Cortex of kidney (tissue), 1 donor: ENCODE data around the gene MAMDC4.

Source experiments
- DNase-seq: peaks from one replicate; lab custom pipeline; 2025; lab: John Stamatoyannopoulos, UW

MAMDC4 gene

DNA sequence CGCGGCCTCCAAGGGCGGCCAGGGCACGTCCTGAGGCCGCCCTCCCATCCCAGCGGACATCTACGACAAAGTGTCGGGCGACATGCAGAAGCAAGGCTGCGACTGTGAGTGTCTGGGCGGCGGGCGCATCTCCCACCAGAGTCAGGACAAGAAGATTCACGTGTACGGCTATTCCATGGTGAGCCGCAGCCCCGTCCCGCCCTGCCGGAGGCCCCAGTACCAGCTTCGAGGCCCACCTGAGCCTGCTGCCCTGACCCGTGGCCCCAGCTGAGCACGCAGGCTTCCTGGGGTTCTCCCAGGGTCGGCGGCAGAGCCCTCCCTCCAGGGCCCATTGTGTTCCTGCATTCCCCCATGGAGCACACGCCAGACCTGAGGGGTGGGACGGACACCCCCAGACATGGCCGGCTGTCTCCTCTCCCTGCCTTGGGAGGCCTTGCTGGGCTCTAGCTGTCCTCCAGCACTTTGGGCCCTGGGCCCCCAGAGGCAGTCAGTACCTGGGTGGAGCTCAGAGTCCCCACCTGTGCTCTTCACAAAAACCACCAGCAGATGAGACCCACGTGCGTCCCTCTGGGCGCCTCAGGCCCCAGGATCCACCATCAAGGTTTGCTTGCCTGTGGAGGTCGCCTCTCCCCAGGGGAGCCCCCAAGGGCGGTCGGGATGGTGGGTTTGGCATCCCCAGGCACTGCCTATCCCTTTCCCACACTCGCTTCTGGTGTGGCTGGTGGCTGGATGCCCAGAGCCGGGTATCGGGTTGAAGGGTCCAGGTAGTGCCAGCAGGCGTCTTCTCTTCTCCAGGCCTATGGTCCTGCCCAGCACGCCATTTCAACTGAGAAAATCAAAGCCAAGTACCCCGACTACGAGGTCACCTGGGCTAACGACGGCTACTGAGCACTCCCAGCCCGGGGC lies 1.9 kb upstream of the MAMDC4 start:
- no peak for DNase-seq

DNA sequence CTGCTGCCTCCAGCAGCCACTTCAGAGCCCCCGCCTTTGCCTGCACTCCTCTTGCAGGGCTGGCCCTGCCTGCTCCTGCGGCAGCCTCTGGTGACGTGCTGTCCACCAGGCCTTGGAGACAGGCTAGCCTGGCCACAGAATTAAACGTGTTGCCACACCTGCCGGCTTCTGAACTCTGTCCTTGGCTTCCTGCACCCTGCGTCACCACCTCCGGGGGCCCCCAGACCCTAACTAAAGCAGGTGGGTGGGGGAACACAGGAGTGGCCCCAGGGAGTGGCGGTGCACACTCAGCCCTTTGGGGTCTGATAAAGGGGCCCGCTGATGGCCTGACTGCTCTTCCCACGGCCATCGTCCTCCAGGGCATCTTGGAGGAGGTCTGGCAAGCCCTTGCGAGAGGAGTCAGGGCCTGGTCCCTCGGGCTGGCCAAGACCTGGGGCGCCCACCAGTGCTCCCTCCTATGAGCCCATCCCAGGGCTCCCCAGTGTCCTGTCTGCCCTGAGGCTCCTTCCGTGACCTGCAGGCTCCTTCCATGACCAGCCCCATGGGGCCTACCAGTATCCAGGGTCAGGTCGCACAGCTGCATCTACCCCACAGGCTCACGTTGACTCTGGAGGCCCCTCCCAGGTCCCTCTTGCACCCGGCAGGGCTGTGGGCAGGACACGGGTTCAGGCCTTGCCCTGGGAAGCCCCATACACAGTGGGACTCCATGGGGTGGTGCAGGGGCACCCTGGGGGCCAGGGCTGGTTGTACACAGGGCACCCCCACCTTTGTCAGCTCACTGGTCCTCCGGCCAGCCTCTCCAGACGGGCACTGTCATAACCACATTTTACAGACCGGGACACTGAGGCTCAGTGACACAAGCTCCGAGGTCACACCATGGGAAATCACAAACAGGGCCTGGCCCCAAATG lies 1.0 kb upstream of the MAMDC4 start:
- DNase-seq, result no peak

DNA sequence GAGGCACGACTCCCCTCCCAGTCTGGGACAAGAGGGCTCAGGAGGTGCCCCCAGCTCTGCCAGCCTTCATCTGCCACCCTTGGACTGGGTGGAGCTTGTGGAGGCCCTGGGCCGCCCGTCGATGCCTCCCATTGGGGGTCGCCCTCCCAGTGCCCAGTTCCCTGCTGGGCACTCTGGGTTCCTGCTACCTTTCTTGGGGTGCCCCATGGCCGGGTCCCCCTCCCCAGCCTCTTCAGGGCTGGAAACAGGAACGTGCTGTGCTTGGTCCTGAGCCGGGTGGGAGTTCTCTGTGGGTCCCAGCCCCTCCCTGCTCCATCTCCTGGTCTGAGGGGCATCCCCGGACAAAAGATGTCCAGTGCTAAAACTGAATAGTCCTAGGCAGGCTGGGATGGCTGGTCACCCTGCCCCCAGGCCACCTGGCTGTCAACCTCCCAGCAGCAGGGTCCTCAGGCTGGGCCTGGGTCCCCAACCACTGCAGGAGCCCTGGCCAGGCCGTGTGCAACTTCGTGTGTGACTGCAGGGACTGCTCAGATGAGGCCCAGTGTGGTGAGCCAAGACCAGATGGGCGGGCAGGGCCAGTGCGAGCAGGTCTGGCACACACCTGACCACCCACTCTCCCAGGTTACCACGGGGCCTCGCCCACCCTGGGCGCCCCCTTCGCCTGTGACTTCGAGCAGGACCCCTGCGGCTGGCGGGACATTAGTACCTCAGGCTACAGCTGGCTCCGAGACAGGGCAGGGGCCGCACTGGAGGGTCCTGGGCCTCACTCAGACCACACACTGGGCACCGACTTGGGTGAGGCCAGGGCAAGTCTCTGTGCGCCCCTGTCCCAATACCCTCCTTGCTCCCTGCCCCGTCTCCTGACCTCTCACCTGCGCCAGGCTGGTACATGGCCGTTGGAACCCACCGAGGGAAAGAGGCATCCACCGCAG lies 784 bp downstream of the MAMDC4 start:
- no peak for DNase-seq

DNA sequence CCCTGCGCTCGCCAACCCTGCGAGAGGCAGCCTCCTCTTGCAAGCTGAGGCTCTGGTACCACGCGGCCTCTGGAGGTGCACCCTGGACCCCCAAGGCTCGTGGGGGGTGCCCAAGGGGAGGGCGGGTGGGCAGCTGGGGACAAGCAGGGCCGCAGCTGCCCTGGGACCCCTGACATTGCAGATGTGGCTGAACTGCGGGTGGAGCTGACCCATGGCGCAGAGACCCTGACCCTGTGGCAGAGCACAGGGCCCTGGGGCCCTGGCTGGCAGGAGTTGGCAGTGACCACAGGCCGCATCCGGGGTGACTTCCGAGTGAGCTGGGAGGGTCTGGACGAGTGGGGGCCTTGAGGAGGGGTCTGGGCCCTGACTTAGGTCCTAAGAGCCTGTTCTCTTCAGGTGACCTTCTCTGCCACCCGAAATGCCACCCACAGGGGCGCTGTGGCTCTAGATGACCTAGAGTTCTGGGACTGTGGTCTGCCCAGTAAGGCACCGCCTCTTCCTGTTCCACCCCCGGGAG lies 1.5 kb downstream of the MAMDC4 start:
- no peak for DNase-seq

DNA sequence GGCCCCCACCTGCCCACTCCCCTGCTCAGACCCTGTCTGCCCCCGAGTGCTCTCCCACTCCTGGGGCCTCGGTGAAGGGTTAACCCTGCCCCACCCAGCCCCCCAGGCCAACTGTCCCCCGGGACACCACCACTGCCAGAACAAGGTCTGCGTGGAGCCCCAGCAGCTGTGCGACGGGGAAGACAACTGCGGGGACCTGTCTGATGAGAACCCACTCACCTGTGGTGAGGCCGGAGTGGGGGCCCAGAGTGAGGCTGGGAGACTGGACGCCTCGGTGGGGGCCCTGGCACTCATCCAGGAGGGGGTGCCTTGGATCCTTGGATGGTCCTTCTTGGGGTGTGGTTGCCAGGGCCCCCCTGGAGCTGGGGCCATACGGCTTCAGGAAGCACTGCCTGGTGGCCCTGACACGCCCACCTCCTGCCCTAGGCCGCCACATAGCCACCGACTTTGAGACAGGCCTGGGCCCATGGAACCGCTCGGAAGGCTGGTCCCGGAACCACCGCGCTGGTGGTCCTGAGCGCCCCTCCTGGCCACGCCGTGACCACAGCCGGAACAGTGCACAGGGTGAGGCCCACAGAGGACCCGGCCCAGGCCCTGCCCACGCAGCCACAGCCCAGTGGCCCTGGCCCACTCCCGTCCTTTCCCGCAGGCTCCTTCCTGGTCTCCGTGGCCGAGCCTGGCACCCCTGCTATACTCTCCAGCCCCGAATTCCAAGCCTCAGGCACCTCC lies 2.1 kb downstream of the MAMDC4 start:
- DNase-seq, result no peak

DNA sequence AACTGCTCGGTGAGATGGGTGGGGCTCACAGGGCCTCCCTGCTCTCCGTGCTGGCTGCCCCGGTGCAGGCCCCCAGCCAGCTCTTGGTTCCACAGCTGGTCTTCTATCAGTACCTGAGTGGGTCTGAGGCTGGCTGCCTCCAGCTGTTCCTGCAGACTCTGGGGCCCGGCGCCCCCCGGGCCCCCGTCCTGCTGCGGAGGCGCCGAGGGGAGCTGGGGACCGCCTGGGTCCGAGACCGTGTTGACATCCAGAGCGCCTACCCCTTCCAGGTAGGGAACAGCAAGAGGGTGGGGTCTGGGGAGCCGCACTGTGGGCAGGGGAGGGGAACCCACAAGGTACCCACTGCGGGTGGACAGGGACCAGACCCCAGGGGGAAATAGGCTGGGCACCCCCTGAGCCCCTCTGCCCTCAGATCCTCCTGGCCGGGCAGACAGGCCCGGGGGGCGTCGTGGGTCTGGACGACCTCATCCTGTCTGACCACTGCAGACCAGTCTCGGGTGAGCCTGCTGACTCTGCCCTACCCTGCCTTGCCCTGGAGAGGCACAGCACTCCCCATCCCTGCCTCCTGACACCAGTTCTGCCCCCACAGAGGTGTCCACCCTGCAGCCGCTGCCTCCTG lies 2.8 kb downstream of the MAMDC4 start:
- DNase-seq, result no peak

DNA sequence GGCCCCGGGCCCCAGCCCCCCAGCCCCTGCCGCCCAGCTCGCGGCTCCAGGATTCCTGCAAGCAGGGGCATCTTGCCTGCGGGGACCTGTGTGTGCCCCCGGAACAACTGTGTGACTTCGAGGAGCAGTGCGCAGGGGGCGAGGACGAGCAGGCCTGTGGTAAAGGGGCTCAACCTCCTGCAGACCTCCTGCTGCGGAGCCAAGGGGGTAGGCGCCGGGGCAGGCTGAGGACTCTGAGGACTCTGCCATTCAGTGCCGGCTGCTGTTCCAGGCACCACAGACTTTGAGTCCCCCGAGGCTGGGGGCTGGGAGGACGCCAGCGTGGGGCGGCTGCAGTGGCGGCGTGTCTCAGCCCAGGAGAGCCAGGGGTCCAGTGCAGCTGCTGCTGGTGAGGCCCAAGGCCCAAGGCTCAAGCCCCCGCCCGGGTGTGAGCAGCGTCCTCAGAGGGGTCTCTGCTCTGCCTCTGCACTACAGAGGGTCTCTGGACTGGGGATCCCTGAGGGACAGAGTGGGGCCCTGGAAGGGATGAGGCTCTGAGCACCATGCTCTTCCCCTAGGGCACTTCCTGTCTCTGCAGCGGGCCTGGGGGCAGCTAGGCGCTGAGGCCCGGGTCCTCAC lies 3.4 kb downstream of the MAMDC4 start:
- DNase-seq, result no peak

DNA sequence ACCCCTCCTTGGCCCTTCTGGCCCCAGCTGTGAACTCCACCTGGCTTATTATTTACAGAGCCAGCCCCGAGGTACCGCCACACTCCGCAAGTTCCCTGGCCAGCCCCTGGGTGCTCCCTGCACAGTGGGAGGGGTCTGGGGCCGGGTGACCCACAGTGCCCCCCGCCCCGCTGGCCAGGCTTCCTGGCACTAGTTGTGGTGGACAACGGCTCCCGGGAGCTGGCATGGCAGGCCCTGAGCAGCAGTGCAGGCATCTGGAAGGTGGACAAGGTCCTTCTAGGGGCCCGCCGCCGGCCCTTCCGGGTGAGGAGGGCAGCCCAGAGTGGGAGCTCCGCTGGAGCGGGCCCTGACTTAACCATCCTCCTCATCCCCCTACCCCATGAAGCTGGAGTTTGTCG lies 3.9 kb downstream of the MAMDC4 start:
- DNase-seq, result no peak

DNA sequence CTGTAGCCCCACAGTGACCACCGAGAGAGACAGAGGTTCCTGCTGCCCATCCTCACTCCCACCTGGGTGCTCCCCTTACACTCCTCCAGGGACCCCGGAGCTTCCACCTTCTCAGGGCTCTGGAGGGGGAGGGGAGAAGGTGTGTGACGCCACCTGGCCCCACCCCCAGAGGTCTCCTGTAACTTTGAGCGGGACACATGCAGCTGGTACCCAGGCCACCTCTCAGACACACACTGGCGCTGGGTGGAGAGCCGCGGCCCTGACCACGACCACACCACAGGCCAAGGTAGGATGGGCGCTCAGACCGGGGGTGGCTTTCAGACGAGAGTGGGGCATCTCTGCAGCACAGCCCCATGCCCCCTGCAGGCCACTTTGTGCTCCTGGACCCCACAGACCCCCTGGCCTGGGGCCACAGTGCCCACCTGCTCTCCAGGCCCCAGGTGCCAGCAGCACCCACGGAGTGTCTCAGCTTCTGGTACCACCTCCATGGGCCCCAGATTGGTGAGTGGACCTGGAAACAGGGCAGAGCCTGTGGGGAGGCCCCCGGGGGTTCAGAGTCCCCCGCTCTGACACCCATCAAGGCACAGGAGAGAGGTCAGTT lies 4.5 kb downstream of the MAMDC4 start:
- DNase-seq, result no peak

DNA sequence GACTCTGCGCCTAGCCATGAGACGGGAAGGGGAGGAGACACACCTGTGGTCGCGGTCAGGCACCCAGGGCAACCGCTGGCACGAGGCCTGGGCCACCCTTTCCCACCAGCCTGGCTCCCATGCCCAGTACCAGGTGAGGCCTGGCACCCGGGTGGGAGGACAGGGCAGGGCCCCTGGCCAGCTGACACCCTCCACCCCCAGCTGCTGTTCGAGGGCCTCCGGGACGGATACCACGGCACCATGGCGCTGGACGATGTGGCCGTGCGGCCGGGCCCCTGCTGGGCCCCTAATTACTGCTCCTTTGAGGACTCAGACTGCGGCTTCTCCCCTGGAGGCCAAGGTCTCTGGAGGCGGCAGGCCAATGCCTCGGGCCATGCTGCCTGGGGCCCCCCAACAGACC lies 5.0 kb downstream of the MAMDC4 start:
- no peak for DNase-seq

DNA sequence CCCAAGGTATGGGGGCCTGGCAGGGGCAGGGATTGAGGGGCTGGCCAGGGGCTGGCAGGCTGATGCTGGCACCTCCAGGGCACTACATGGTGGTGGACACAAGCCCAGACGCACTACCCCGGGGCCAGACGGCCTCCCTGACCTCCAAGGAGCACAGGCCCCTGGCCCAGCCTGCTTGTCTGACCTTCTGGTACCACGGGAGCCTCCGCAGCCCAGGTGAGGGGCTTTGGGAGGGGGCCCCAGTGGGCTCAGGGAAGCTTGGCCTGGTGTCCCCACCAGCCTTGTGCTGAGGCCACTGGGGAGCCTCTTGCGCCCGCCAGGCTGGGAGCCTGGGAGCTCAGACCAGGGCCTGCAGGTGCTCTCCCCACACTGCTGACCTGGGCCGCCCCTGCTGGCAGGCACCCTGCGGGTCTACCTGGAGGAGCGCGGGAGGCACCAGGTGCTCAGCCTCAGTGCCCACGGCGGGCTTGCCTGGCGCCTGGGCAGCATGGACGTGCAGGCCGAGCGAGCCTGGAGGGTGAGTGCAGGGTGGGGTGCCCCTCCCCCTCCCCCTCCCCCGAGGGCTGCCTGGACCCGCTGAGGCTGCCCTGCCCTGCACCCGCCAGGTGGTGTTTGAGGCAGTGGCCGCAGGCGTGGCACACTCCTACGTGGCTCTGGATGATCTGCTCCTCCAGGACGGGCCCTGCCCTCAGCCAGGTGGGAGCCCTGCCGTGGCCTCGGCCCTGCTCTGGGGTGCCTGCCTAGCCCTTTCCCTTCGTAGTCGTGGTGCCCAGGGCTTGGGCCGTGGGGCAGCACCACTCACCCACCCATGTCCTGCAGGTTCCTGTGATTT lies 5.7 kb downstream of the MAMDC4 start:
- DNase-seq, result no peak

DNA sequence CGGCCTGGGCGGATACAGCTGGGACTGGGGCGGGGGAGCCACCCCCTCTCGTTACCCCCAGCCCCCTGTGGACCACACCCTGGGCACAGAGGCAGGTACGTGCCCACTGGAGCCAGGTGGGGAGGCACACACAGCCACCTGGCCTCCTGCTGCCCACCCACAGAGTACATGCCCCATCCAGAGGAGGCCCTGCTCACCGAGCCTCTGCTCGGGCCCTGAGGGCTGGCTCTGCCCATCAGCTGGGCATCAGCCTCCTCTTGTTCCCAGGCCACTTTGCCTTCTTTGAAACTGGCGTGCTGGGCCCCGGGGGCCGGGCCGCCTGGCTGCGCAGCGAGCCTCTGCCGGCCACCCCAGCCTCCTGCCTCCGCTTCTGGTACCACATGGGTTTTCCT lies 6.3 kb downstream of the MAMDC4 start:
- DNase-seq, result no peak

DNA sequence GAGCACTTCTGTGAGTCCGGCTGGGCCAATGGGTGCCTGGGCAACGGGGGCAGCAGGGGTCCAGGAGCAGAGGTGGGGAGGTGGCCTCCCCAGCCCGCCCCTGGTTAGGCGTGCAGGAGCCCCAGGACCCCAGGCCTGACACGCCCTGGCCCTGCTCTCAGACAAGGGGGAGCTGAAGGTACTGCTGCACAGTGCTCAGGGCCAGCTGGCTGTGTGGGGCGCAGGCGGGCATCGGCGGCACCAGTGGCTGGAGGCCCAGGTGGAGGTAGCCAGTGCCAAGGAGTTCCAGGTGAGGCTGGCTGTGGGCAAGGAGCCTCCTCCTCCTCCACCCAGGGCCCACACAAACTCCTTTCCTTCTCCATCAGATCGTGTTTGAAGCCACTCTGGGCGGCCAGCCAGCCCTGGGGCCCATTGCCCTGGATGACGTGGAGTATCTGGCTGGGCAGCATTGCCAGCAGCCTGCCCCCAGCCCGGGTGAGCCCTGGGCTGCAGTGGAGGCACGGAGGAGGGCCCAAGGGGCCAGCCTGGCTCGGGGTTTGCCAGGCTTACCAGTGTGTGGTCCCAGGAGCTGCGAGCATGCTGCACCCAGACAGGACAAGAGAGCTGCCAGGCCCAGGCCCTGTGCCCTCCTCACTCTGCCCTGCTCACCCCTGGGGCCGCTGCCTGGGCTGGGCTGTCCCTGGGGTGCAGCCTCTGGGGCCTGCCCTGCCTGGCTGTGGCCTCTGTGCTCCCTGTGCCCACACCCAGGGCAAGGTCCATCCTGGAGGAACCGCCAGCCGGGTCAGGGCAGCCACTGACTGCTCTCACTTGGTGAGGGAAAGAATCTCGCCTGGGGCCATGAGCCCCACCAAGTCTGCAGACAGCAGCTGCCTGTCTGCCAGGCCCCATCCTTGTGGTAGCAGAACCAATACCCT lies 7.0 kb downstream of the MAMDC4 start:
- no peak for DNase-seq

DNA sequence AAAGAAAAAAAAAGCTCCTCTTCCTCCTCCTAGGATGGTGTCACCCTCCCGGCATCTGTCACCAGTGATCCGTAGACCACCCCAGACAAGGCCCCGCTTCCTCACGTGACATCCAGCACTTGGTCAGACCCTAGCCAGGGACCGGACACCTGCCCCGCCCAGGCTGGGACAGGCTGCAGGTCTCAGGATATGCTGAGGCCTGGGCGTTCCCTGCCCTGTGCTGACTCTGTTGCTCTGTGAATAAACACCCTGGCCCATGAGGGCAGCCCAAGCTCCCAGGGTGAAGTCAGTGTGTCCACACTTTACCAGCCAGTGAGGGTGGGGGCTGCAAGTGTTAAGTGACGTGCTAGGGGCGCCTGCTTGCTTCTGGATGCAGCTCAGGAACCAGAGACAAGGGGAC lies 8.4 kb downstream of the MAMDC4 start:
- no peak for DNase-seq

DNA sequence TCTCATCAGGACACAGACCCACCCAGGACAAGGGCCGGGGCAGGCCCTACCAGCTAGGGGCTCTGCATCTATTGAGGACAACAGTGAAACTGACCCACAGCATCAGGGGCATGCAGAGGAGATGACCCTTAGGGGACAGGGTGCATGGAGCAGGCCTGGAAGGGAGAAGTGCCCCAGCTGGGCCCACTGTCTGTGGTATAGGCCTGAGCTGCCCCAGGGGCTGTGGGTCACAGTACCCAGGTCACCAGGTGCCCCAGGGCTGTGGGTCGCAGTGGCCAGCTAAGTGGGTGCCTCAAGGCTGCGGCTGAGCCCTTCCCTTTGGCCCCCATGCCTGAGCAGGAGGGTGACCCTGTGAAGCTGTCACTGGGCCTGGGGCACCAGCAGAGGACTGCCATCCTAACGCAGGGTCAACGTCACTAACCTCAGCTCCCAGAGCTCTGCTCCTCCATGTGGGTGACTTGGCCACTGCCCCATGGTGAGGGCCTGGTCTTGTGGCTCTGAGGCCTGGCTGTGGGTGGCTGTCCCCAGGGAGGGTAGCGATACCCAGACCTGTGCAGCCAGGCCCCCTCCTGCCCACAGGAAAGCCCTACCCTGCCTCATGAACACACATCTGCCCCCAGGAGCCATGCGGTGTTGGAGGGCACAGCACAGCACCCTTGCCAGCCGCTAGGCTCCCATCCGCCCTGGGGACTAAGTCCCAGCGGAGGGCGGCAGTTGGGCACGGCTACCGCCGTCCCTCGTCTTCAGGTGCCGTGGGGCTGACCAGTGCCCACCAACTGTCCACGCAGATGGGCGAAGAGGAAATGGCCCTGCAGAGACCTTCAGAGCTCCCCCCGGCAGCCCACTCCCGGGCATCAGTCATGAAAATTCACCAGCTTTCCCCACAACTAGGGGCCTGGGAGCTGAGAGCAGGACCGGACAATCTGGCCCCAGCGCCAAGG lies 9.1 kb downstream of the MAMDC4 start:
- DNase-seq, result no peak

DNA sequence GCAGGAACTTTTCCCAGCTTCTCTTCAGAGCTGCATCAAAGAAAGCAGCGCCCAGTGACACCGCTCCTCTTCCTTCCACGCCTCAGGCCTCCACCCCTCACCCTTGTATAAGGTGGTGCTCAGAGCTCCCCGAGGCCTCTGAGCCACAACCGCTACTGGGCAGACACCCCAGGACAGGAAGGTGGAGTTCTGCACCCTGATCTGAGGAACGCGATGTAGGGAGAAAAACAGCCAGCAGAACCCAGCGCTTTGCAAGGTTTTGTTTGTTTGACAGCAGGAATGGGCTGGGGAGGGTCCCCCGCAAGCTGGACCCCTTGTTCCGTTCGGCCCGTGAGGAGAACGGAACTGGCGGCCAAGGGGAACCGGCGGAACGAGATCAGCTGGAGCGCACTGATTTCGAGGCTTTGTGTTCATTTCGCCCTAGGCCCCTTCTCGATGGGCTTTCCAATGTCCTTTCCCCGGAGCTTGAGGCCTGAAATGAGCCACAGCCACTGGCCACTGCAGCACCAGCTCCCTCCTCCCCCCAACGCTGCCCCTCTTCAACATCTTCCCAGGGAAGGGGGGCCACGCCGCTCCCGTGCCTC lies 9.8 kb downstream of the MAMDC4 start:
- no peak for DNase-seq
